GM19468 (cell line): Measurements from ENCODE around the gene APOB.

Experiments
- ATAC-seq: cut with Tn5 transposase; IDR thresholded peaks from one replicate; pipeline ENCODE4 v1.9.1; 2021; ENCODE audit warnings: mild to moderate bottlenecking, moderate library complexity, moderate number of reproducible peaks; ENCODE audit not compliant: unreplicated experiment; ENCODE audit errors: extremely low read depth

The APOB gene

DNA sequence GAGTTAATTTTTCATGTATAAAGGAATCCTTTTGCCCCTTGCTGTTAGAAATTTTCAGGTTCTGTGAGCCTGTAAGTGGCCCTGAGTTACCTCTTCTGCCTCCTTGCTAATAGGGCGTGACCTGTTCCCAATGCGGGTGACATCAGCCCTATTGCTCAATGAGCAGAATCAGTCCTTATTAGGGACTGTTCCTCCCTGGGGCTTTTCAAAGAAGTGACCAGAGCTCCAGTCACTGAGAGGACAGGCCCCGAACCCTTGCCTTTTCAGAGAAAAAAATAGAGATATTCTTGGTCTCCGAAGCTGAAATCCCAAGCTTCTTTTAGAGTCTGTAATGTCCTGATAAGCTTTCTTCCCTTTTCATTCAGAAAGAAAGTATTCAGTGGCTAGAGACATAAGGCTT lies 8.2 kb upstream of the APOB start:
- ATAC-seq = no peak

DNA sequence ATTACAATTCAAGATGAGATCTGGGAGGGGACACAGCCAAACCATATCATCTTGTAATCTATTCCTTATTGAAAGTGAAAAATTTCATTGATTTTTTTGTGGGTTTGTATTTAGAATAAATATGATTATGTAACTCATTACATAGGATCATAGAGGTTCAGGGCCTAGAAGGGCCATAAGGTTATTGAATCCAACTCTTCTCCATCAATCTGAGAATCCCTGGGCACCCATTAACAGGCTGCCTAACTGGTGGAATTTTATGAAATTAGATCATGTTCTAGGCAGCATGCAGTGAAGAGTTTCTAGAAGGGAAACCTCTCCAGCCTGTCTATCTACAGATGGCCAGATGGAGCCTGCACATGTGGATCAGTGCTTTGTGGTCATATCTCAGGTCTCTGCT lies 6.3 kb upstream of the APOB start:
- ATAC-seq = no peak

DNA sequence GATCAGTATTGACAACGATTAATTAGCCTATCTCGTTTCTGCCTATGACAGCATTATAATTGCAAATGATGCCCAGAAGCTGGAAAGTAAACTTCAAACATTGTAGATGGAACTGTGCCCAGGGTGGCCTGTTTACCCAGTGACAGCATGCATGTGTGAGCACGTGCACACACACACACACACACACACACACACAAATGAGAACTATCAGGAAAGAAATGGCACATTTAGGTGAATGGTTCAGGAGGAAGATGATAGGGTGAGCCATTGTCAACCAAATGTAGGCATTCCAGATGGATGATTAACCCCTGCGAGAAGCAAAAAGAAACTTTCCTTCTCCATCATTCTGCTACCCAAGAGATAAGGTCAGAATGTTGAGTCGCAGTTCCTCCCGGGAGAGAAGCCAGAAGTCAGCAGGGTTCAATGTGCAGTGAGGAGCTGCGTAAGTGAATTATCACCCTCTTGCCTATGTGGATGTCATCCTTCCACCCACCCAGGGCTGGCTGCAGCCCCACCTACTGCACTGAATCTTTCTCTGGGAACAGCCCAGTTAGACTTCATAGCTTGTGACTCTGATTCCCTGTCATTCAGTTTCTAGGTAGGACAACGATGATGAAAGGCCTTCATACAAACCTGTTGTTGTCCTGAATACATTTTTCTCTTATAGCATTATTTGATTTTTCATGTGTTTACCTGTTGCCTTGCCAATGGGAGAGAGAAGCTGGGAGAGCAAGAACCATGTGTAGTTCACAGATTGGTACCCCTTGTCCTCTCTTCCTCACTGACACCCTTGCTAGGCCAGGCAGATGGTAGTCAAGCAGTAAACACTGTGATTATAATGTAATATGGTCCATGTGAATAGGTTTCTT lies 3.5 kb upstream of the APOB start:
- no peak for ATAC-seq

DNA sequence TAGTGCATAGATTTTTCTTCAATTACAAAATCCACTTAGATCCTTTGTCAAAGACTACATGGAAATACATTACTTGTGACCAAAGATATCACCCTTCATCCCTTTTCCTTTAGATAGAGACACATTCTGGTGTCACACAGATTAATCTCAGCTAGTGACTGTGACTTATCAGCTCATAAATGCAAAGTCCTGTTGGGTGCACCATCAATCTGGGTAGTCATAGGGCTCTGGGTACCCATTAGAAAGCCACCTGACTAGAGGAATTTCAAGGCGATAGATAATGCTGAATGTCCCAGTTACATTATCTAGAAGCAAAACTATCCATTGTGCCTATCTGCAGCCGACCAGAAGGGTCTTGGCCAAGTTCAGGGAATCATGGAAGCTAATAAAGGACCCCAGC lies 2.6 kb upstream of the APOB start:
- no peak for ATAC-seq

DNA sequence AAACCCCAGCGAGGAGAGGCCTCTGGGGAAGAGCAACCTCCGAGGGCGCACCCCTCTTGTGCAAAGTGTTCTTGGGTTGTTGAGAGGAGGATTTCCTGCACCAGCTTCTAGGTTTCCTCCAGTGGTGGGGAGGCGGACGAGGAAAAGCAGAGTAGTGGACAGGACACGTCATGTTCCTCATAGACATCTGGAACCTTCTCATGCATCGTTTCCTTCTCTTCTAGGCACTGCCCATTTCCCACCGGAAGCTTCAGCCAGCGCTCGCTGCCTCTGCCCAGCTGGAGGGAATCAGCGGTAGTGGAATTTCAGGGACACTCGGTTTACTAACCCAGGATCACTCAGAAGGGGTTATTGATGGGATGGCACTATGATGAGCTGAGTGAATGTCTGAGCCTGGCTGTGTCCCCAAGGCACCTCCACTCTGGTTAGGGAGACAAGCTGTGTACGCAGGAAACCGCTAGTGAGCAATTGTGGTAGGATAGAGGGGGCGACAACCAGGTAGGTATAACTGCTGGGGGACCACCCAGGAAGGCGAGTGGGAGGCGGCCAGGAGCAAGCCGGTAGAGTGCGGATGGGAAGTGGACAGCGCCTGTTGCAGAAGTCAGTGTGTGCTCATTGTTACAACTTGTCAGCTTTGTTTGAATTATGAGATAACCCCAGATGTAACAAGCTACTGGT lies 960 bp upstream of the APOB start:
- no peak for ATAC-seq

DNA sequence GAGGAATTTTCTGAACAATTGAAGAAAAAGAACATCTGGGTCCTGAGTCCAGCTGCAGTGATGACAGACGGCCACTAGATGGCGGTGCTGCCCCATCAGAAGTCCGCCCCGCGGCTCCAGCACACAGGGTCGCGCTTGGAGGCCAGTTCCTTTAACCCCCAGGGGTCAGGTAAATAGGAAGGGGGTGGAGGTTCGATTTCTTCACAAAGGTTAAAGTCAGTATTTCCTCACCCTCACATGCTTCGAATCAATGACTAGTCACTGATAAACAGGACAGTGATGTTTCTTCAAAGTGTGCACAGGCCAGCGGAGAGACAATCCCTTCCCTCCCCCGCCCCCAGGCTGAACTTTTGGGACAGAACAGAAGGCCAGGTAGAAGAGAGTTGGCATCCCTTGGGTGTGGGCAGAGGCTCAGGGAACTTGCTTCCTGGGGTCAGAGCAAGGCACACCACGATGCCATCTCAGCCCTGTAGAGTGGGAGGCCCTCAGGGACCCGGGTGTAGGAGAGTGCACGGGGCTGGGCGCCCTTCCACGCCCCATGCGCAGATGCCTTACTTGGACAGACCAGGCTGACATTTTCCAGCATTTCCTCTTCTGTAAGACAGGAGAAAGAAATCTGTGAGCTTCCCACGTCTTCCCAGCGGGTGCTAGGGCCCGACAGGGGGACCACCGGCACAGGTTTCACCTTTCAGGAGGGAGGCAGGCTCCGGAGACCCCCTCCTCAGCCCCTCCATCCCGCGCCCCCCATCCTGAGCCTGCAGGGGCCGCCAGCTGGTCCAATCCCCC lies 722 bp downstream of the APOB start:
- ATAC-seq = no peak

DNA sequence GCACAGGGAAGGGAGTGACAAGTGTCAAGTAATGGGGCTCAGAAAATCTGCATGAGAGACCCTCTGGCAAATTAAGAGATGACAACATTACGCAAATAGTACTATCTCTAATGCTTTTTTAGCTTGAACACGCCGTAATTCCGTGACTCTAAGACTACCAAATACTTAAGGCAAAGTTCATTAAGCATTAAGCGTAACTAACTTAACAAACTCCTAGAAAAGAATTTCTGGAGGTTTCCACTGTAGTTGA lies 1.2 kb downstream of the APOB start:
- no peak for ATAC-seq

DNA sequence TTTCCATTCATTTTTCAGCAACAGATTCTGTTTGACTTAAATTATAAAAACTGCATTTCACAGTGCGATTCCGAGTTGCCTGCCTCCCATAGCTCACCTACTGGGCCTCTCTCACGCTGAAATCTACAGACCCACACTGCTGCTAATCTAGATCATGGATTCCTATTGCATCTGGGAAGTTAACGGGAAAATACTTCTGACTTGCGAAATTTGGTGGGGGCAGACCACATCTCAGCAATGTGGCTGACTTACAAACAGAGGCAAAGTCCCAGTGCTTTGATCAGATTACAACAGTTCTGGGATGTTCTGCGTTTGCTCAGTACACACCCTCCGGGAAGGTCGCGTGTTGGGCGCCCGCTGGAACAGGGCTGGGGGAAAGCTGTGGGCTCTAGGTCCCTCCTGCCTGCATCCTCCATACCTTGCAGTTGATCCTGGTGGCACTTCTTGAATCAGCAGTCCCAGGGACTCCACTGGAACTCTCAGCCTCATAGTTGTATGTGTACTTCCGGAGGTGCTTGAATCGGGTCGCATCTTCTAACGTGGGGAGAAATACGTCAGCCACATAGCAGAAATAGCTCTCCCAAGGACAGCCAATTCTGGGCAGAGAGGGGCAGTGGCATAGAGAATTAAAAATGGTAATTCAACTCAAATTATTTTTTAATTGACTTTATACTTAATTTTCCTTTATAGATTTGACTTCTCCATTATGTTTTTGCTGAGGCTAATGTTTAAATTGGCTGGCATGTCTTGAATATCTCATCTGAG lies 1.7 kb downstream of the APOB start:
- ATAC-seq = no peak

DNA sequence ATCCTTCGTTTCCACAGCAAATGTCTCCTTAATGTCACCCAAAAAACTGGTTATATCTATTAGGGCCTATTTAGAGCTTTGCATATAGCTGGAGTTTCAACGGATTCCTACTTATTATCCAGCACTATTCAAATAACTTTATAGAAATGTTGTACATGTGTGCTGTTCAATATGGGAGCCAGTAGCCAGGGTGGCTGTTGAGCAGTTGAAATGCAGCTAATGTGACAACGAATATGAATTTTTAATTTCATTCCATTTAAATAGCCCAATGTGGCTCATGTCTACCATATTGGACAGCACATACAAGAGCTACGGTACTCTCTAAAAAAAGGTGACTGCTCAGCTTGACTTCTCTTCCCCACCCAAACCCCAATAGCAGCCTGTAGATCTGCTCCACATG lies 2.4 kb downstream of the APOB start:
- ATAC-seq = no peak

DNA sequence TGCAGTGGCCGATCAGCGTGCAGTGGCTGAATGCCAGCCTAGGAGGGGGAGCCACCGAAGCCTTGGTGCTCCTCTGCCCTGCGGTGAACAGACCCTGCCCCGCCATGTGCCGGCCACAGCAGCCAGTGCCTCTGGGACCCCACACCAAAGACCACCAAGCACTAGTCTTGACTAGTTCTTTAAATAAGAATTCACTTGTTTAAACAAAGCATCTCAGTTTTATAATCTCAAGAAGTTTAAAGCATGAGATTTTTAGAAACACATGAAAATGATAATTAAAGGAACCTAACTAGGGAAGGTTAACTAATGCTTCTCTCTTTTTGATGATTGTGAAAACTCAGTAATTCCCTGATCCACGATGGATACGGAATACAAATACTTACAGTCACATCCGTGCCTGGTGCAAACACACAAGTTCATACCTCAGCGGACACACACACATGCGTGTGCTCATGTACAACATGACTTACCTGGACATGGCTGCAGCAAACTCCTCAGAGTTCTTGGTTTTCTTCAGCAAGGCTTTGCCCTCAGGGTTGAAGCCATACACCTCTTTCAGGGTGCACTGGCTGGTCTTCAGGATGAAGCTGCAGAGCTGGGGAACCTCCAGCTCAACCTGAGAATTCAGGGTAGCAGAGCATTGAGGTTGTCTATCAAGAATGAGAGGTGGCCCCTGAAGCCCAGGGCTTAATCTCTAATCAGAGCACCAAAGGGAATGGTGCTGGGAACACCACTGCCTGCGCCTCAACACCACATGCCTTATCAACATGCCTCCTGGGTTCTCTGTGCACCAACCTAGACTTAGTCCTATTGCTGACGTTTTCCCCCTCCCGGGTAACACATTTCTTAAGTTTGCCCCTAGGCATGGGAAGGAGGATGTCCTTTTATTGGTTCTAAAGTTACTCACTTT lies 3.1 kb downstream of the APOB start:
- ATAC-seq = no peak

DNA sequence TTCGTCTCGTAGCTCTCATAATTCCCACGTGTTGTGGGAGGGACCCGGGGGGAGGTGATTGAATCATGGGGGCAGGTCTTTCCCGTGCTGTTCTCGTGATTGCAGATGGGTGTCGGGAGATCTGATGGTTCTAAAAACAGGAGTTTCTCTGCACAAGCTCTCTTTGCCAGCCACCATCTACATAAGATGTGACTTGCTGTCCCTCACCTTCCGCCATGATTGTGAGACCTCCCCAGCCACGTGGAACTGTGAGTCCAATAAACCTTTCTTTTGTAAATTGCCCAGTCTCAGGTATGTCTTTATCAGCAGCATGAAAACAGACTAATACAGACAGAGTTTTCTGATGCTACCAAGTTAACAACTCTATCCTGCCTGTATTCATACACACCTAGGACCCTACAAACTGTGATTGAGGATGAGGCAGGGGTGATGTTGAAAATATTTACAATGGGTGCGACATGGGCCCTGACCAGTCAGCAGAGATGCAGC lies 3.9 kb downstream of the APOB start:
- no peak for ATAC-seq

DNA sequence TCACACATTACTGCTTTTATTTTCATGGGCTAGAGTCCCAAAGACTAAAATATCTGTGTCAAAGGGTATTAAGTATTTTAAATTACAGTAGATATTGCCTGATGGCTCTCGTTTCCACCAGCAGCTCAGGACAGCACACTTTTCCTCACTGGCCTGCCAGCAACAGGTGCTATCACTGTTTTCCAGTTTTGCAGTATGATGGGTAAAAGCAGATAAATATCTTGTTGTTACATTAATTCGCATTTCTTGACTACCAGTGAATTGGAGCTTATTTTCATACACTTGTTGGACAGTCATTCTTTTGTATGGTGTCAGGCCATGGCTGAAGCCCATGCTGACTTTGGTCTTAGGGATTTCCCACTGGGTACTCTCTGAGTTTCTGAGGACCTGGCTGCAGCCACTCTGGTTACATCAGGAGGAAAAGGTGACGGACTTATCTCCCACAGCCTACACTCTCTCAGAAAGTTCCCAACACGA lies 4.8 kb downstream of the APOB start:
- ATAC-seq = no peak

DNA sequence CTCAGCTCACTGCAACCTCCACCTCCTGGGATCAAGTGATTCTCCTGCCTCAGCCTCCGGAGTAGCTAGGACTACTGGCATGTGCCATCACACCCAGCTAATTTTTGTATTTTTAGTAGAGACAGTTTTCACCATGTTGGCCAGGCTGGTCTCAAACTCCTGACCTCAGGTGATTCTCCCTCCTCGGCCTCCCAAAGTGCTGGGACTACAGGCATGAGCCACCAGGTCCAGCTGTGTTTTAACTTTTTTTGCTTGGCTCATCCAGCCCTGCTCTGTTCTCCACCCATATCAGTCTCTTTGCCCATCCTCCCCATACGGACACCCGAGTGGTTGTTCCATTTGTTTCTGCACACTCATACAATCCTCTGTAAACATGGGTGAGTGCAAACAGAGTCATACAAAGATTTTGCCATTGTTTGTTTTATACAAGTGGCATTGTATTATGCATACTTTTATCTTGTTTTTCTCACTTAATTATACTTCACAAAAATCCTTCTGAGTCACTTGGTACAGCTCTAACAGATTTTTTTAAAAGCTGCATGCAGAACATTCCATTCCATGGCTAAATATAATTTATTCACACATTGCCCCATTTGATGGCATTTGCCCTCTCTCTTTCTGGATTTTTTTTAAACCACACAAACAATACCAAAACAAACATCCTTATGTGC lies 5.3 kb downstream of the APOB start:
- no peak for ATAC-seq

DNA sequence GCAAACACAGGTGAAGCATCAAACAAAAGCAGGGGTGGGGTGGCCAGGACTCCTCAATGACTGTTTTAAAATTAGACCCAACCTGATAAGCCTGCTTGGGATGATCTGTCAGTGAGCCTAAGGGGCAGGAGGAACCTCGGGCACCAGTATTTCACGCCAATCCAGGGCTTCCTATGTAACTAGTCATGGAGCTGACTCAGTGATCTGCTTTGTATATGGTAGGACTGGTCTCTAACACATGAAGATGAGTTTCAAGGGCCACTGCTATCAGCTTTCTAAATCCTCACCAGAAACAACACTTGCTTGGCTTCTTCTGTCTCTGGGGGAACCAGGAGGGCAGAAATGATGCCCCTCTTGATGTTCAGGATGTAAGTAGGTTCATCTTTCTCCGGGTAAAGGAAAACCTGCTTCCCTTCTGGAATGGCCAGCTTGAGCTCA lies 6.2 kb downstream of the APOB start:
- no peak for ATAC-seq

DNA sequence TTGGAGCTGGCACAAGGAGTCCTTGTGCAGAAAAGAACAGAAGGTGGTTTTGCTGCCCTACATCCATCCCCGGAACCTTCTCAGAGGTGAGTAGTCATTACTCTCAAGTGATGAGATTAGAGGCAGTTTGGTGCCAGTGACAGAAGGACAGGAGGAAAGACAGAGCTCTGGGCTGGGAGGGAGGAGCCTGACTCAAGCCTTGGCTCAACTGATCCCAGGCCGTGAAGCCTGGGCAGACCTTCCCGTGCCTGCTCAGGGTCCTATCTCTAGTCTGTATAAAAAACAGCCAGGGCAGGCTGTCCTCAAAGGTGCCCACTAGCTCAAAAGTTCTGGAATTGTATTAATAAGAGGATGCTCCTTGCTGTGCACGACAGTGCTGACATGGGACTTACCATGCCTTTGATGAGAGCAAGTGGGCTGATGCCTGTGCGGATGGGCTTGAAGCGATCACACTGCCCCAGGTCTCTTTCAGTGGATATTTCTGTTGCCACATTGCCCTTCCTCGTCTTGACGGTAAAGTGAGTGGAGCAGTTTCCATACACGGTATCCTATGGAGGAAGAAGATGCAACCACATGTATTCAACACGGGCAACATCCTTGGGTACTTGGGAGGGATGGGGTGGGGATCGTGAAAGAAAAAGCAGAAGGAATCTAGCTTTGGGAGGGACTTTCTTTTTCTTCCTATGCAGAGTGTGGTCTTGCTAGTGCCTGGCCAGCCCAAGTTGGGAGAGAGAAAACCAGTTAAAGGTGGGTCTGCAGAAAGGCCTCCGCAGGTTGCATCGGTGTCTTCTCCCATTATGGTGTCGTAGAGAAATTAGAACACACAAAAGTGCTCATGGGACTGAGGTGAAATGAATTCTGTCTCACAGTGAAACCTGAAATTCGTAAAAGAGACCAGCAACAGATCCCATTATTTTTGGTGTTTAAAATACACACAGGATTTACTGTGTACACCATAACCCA lies 6.9 kb downstream of the APOB start:
- no peak for ATAC-seq

DNA sequence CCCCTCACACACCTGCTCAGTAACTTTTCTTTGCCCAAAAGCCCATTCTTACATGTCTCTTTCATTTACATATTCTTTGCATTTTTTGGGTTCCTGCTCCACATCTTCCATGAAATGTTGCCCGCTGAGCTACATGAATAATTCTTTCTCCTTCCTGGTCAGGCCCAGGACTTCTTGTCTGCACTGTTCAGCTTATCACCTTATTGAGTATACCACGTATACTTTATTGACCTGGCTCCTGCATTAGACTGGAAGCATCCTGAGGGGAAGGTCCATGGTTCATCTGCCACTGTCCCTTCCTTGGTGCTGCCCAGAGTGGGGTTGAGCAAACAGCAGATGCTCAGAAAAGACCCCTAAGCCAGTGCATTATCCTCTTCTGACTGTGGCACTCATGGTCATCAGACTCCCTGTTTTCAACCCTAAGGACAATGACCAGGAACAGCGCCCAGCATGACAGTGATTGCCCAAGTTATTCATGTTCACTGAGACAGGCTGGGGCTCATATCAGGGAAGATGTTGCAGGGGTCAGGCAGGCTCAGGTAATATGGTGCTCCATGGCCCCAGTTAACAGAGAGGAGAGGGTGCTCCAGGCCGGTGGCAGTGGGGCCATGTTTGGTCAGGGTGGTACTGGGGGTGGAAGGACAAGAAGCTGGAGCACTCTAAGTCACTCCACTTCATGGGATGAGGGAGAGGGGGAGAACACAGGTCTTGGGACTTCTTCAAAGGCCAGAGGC lies 7.7 kb downstream of the APOB start:
- no peak for ATAC-seq
